GM19023 (cell line): ENCODE data around the gene SLC15A3.

ENCODE experiments used
- ATAC-seq: cut with Tn5 transposase; IDR thresholded peaks from one replicate; pipeline ENCODE4 v1.9.1; 2021; ENCODE audit warnings: mild to moderate bottlenecking, moderate library complexity; ENCODE audit not compliant: unreplicated experiment

SLC15A3 gene

GRCh38 chr11:60932605-60933356 is 19.2 kb downstream of the SLC15A3 start:
- no peak for ATAC-seq

- ATAC-seq: no peak
Measured at GRCh38 chr11:60931917-60932316, 20.1 kb downstream of the SLC15A3 start.

GRCh38 chr11:60930394-60930793 is 21.6 kb downstream of the SLC15A3 start:
- no peak for ATAC-seq

GRCh38 chr11:60929764-60930163 is 22.2 kb downstream of the SLC15A3 start:
- ATAC-seq: no peak

GRCh38 chr11:60928563-60929001 is 23.4 kb downstream of the SLC15A3 start:
- ATAC-seq: no peak

GRCh38 chr11:60927600-60927999 is 24.4 kb downstream of the SLC15A3 start:
- no peak for ATAC-seq

- ATAC-seq: no peak
Measured at GRCh38 chr11:60927061-60927592, 24.8 kb downstream of the SLC15A3 start.

GRCh38 chr11:60926500-60926899 is 25.5 kb downstream of the SLC15A3 start:
- no peak for ATAC-seq

GRCh38 chr11:60925868-60926267 is 26.1 kb downstream of the SLC15A3 start:
- no peak for ATAC-seq

- no peak for ATAC-seq
Measured at GRCh38 chr11:60924906-60925853, 26.8 kb downstream of the SLC15A3 start.

GRCh38 chr11:60924110-60924905 is 27.7 kb downstream of the SLC15A3 start, which contains the start of gene TMEM132A:
Gene TMEM132A, plus strand, starts transcription at chr11:60924460. Its CDS starts 174 bp downstream, at chr11:60924634.
- ATAC-seq: peak; percentile 62

- no peak for ATAC-seq
Measured at GRCh38 chr11:60923800-60924109, 28.2 kb downstream of the SLC15A3 start.

GRCh38 chr11:60923326-60923725 is 28.6 kb downstream of the SLC15A3 start:
- no peak for ATAC-seq

GRCh38 chr11:60922906-60923305 is 29.1 kb downstream of the SLC15A3 start:
- no peak for ATAC-seq

- no peak for ATAC-seq
Measured at GRCh38 chr11:60921777-60922335, 30.1 kb downstream of the SLC15A3 start.

GRCh38 chr11:60921259-60921658 is 30.7 kb downstream of the SLC15A3 start:
- no peak for ATAC-seq

GRCh38 chr11:60919956-60920355 is 32.0 kb downstream of the SLC15A3 start:
- no peak for ATAC-seq

GRCh38 chr11:60919320-60919719 is 32.7 kb downstream of the SLC15A3 start:
- no peak for ATAC-seq

GRCh38 chr11:60918939-60919265 is 33.1 kb downstream of the SLC15A3 start:
- no peak for ATAC-seq

- no peak for ATAC-seq
Measured at GRCh38 chr11:60918251-60918938, 33.6 kb downstream of the SLC15A3 start.
